SK-MEL-5 (cell line): ENCODE data around the gene SAT2. TPM values are rescaled to one million over a fixed set of nuclear protein-coding genes. Genes with fewer than 3 reads are reported as not detected.
A peak's percentile ranks its signal among the peaks of the same experiment; 100 is the strongest.
"Not testable (repeated sequence)": the region's sequence is repeated elsewhere in the genome, so short reads cannot be mapped to it uniquely, and the experiment has no call there.

ENCODE experiments used
- DNase-seq: peaks from one replicate; pipeline ENCODE4 v3.0.0-alpha.2; 2016; ENCODE audit warnings: low read depth, low spot score
- in situ Hi-C: cut with HindIII; loops from 2 replicates; pipeline ENCODE4 v1.10.0; 2016; ENCODE audit warnings: low sequenced_read_pairs, high pct_unique_total_duplicates, low pct_unique_long_range_greater_than_20kb
- total RNA-seq: library from RNA; depleted of rRNA; stranded (reverse); fragments of >200 nt; shearing (Covaris generic); gene quantifications from 2 replicates; pipeline ENCODE4 v1.2.3, GENCODE V29; 2014

Gene SAT2
- total RNA-seq, 1 experiment from 2014 or later, result 49.6 TPM

GRCh38 chr17:7613769-7614424 is 13.7 kb downstream of the SAT2 start:
- in situ Hi-C loops, result no loop called here
- DNase-seq, result peak; percentile 26

GRCh38 chr17:7612294-7612640 is 15.4 kb downstream of the SAT2 start:
- in situ Hi-C loops, result no loop called here
- no peak for DNase-seq

- in situ Hi-C loops, result no loop called here
- DNase-seq, result no peak
These were observed 15.9 kb downstream of the SAT2 start for GRCh38 chr17:7611635-7612293.

- DNase-seq, result no peak
- in situ Hi-C loops, result no loop called here
These were observed 17.0 kb downstream of the SAT2 start for GRCh38 chr17:7610641-7611040.

GRCh38 chr17:7606280-7606679 is 21.3 kb downstream of the SAT2 start:
- no peak for DNase-seq
- in situ Hi-C loops, result no loop called here

- in situ Hi-C loops, DNase-seq: not testable (repeated sequence)
These were observed 30.1 kb downstream of the SAT2 start for GRCh38 chr17:7597561-7597960.

- no peak for DNase-seq
These were observed 34.3 kb downstream of the SAT2 start for GRCh38 chr17:7593296-7593695.

GRCh38 chr17:7592422-7593021 is 35.1 kb downstream of the SAT2 start:
- in situ Hi-C loops, result no loop called here
- no peak for DNase-seq

More at GRCh38 chr17:7593296-7593695, 34.3 kb downstream of the SAT2 start:
- in situ Hi-C loops, result no loop called here

- in situ Hi-C loops, result no loop called here
- DNase-seq, result no peak
These were observed 36.0 kb downstream of the SAT2 start for GRCh38 chr17:7591596-7591995.

- DNase-seq, result no peak
- in situ Hi-C loops, result no loop called here
These were observed 36.9 kb downstream of the SAT2 start for GRCh38 chr17:7590743-7591142.

- no peak for DNase-seq
- in situ Hi-C loops, result no loop called here
These were observed 37.5 kb downstream of the SAT2 start, which contains the start of gene SOX15 for GRCh38 chr17:7589891-7590691. TSS of gene SOX15 (minus strand) at chr17:7590094. CDS start at chr17:7589676, 418 bp downstream.

- DNase-seq, result peak; percentile 84
These were observed 38.3 kb downstream of the SAT2 start for GRCh38 chr17:7589204-7589868.

GRCh38 chr17:7588553-7589203 is 38.9 kb downstream of the SAT2 start:
- in situ Hi-C loops, result no loop called here
- no peak for DNase-seq

More at GRCh38 chr17:7589204-7589868, 38.3 kb downstream of the SAT2 start:
- in situ Hi-C loops, result no loop called here

GRCh38 chr17:7587420-7588151 is 40.0 kb downstream of the SAT2 start:
- in situ Hi-C loops, result no loop called here
- DNase-seq, result no peak

- peak; percentile 69 for DNase-seq
These were observed 40.8 kb downstream of the SAT2 start for GRCh38 chr17:7586673-7587419.

More at GRCh38 chr17:7586673-7587419, 40.8 kb downstream of the SAT2 start:
- in situ Hi-C loops, result no loop called here
